NK-92 (cell line): ENCODE results near the gene TLE4.

Experiments
- DNase-seq: peaks from one replicate; lab custom pipeline; 2025; ENCODE audit not compliant: unreplicated experiment; lab: John Stamatoyannopoulos, UW

Gene TLE4

GRCh38 chr9:79570448-79571308 lies 1.1 kb upstream of the TLE4 start:
- no peak for DNase-seq

- no peak for DNase-seq
These were observed 355 bp downstream of the TLE4 start for GRCh38 chr9:79572032-79572607.

DNA sequence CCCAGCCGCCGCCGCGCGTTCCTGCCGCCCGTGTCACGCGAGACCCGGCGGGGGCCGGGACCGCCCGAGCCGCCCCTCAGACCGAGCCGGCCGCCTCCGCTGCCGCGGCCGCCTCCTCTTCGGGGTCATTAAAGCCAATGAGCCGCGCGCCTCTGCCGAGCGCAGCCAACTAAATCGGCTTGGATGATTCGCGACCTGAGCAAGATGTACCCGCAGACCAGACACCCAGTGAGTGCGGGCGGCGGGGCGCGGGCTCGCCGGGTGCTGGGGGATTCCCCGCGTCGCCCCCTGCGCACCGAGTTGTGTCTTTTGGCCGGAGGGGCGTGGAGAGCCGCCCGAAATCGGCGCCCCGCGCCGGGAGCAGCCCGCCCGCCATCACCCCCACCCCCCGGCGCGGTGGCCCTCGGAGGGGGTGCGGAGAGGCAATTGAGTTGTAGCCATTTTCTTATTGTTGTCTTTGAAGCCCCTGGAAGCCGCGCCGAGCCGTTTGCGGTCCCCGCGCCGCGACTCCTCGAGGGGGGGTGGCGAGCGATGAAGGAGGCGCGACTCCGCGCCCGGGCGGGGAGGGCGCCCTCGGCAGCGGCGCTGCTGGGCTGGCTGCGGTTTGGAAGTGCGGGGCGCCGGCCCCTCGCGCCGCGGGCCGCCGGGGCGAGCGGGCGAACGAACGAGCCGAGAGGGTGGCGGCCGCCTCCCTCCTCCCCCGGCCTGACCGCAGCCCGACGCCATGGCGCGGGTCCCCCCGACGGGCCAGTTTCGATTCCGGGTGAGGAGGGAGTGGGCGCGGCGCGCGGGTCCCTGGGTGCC lies 1.0 kb downstream of the TLE4 start:
- no peak for DNase-seq

GRCh38 chr9:79573412-79573923 lies 1.7 kb downstream of the TLE4 start:
- no peak for DNase-seq

GRCh38 chr9:79574136-79574535 lies 2.4 kb downstream of the TLE4 start:
- no peak for DNase-seq

DNA sequence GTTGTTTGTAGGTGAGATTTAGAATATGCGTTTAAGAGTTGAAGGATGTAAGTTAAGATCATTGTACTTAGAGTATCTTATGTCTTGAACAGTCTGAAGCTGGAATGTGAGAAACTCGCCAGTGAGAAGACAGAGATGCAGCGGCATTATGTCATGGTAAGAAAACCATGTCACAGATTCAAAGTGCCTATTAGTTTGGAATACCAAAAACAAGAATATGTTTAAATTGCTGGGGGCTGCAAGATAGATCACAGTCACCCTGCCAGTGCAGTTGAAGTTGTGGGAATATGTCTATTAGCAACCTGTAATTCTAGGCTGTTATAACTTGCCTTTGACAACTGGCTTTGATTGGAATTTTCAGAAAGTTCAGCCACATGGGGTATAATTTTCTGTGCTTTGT lies 3.0 kb downstream of the TLE4 start:
- DNase-seq, result no peak

GRCh38 chr9:79575547-79575946 lies 3.8 kb downstream of the TLE4 start:
- DNase-seq, result no peak

DNA sequence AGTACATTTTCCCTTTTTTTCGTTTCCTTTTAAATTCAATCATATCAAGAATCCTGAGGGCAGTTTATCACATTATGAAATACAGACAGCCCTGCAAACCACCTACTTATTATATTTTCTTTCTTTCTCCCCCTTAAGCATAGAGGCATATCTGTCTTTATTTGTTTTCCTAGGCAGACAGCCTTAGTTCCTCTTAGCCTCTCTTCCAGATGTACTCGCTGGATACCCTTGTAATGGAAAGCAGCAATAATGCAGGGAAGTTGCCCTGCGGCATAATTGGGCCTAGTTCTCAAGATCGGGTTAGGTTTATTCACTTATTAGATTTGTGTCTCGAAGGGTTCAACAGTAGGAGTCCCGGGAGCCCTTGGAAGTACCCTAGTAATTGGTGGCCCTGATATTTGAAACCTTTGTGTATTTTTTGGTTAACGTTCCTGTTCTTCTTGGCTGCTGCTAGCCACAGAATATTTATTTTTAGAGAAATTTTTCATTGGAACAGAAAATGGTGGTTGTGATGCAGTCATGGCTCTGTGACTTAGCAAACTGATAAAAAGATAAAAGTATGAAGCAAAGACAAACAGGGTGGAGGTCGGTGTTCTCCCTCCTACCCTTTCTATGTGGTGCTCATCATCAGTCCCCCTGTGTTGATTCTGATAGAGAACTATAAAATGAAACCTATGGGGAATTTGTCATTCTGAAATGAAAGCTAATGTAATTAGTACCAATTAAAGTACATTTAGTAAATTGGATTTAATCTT lies 6.4 kb downstream of the TLE4 start:
- DNase-seq, result no peak

GRCh38 chr9:79578891-79579290 lies 7.1 kb downstream of the TLE4 start:
- DNase-seq, result no peak

GRCh38 chr9:79579624-79580023 lies 7.9 kb downstream of the TLE4 start:
- no peak for DNase-seq

GRCh38 chr9:79580055-79580454 lies 8.3 kb downstream of the TLE4 start:
- no peak for DNase-seq

GRCh38 chr9:79581388-79581787 lies 9.6 kb downstream of the TLE4 start:
- no peak for DNase-seq

DNA sequence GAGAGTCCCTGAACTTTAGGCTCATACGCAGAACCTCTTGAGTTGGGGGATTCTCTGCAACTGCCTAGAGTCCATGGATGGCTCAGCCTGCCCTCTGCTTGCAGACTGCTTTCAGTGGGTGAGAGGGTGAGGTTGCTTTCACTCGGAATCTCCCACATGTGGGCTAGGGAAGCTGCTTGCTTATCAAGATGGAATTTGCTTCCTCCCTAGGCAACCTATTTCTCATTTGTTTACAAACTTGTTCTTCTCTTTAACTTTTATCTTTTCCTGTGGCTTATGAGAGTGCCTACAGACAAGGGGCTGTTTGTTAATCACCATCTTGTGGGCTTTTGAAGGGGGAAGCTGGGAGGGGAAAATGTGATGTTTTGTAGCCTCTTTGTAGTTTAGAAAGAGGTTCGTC lies 10.0 kb downstream of the TLE4 start:
- no peak for DNase-seq

GRCh38 chr9:79583952-79584654 lies 12.3 kb downstream of the TLE4 start:
- DNase-seq, result no peak

DNA sequence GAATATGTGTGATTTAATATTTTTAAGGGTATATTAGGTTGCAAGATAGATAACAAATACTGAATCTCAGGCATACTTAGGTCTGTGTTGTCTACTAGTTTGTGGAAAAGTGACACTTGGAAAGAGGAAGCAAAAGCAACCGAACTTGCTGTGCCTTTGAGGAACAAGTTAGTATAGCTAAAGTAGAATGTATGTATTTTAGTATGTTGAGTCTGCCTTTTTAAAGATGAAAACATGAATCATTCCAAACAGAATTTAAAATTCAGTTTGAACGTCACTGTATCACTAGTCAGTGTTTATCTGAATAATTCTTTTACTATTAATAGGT lies 12.9 kb downstream of the TLE4 start:
- DNase-seq, result no peak

- no peak for DNase-seq
These were observed 16.9 kb downstream of the TLE4 start for GRCh38 chr9:79588488-79589223.

GRCh38 chr9:79591458-79591857 lies 19.7 kb downstream of the TLE4 start:
- no peak for DNase-seq

- no peak for DNase-seq
These were observed 21.1 kb downstream of the TLE4 start for GRCh38 chr9:79592726-79593493.
